HG03457 (cell line): ENCODE measurements around the gene LGALS16.
"Not testable (repeated sequence)": the region's sequence is repeated elsewhere in the genome, so short reads cannot be mapped to it uniquely, and the experiment has no call there.

Experiments used
- ATAC-seq: cut with Tn5 transposase; IDR thresholded peaks from one replicate; pipeline ENCODE4 v1.9.1; 2021; ENCODE audit warnings: moderate number of reproducible peaks; ENCODE audit not compliant: unreplicated experiment

Gene LGALS16

GRCh38 chr19:39655613-39656012 lies at the start of gene LGALS16:
Gene LGALS16, plus strand, starts transcription at chr19:39655913. Its CDS starts 49 bp downstream, at chr19:39655962.
- ATAC-seq: no peak

- ATAC-seq: no peak
Observed at GRCh38 chr19:39607021-39607420, 48.7 kb upstream of the LGALS16 start.

GRCh38 chr19:39607561-39607960 lies 48.2 kb upstream of the LGALS16 start:
- ATAC-seq: no peak

GRCh38 chr19:39613597-39613996 lies 42.1 kb upstream of the LGALS16 start:
- no peak for ATAC-seq

- ATAC-seq: no peak
Observed at GRCh38 chr19:39617745-39618144, 38.0 kb upstream of the LGALS16 start.

- no peak for ATAC-seq
Observed at GRCh38 chr19:39623946-39624345, 31.8 kb upstream of the LGALS16 start.

- ATAC-seq: not testable (repeated sequence)
Observed at GRCh38 chr19:39627631-39628030, 28.1 kb upstream of the LGALS16 start.

- no peak for ATAC-seq
Observed at GRCh38 chr19:39631178-39631577, 24.5 kb upstream of the LGALS16 start.

- ATAC-seq: no peak
Observed at GRCh38 chr19:39631626-39632025, 24.1 kb upstream of the LGALS16 start.

- no peak for ATAC-seq
Observed at GRCh38 chr19:39637891-39638290, 17.8 kb upstream of the LGALS16 start.

GRCh38 chr19:39641773-39642172 lies 13.9 kb upstream of the LGALS16 start:
- ATAC-seq: no peak

GRCh38 chr19:39643591-39643990 lies 12.1 kb upstream of the LGALS16 start:
- ATAC-seq: no peak

GRCh38 chr19:39645800-39646411 lies 9.8 kb upstream of the LGALS16 start:
- no peak for ATAC-seq

GRCh38 chr19:39647918-39648317 lies 7.8 kb upstream of the LGALS16 start:
- ATAC-seq: no peak

GRCh38 chr19:39659791-39660190 lies 4.1 kb downstream of the LGALS16 start:
- no peak for ATAC-seq

GRCh38 chr19:39660661-39661060 lies 4.9 kb downstream of the LGALS16 start:
- ATAC-seq: no peak

- no peak for ATAC-seq
Observed at GRCh38 chr19:39661565-39661964, 5.9 kb downstream of the LGALS16 start.

GRCh38 chr19:39669860-39670259 lies 14.1 kb downstream of the LGALS16 start:
- not testable (repeated sequence) for ATAC-seq

- ATAC-seq: no peak
Observed at GRCh38 chr19:39670998-39671397, 15.3 kb downstream of the LGALS16 start.

GRCh38 chr19:39671739-39672363 lies 16.1 kb downstream of the LGALS16 start:
- ATAC-seq: no peak

- ATAC-seq: no peak
Observed at GRCh38 chr19:39672473-39672872, 16.8 kb downstream of the LGALS16 start.

- not testable (repeated sequence) for ATAC-seq
Observed at GRCh38 chr19:39673862-39674261, 18.1 kb downstream of the LGALS16 start.

GRCh38 chr19:39676004-39676403 lies 20.3 kb downstream of the LGALS16 start:
- ATAC-seq: no peak
